GM06990 (cell line): ENCODE measurements around the gene ELAVL1.

Experiments
- DNase-seq: peaks from one replicate; pipeline ENCODE4 v3.0.0-alpha.2; 2011; ENCODE audit not compliant: insufficient read length; ENCODE audit errors: extremely low read depth
- H3K27me3 ChIP-seq: replicated peaks from 2 replicates; pipeline ENCODE4 v1.6.0; 2011; ENCODE audit warnings: low read length; ENCODE audit not compliant: control insufficient read depth, insufficient read depth
- H3K36me3 ChIP-seq: 2 replicates; pipeline ENCODE4 v1.5.1; 2011; ENCODE audit warnings: low read length; ENCODE audit not compliant: control insufficient read depth, insufficient read depth
- H3K4me3 ChIP-seq: replicated peaks from 2 replicates; pipeline ENCODE4 v1.5.1; 2011; ENCODE audit warnings: low read depth, mild to moderate bottlenecking, control low read depth, low read length
- TF ChIP-seq, protein P1 (sequence below): IDR thresholded peaks from 2 replicates; pipeline ENCODE4 v1.5.1; 2011; ENCODE audit warnings: low read length, control low read depth, mild to moderate bottlenecking, inconsistent platforms; ENCODE audit not compliant: insufficient read depth, poor library complexity, severe bottlenecking

ELAVL1 gene

DNA sequence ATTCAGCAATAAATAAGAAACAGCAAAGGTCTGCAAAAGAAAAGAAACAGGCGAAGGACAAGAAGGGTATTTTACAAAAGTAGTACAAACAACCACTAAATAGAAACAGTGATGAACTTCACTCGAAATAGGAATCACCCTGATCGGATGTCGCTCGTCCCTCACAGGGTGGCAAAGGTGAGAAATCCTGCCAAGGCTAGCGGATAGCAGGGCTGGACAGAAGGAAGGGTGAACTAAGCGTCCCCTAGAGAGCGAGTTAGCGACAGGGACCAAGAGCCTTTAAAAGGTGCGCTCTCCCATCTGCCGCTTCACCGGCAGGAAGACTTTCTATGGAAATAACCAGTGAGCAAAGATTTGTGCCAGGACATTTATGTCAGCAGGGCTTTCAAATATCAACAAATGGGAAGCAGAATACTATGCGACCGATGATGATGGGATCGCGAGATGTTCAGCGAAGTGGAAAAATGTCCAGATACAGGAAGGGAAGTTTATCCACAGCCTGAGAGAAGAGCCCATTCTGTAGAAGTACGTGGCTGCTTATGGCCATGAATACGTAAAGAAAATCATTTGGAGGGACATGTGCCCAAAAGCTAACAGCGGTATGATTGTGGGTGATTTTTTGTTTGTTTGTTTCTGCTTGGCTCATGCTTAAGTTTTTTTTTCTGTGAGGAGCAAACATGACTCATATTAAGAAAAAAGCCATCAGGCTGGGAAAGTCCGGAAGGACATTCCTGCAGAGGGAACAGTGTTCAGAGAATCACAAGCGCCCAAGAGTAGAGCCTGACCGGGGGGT lies 18.9 kb downstream of the ELAVL1 start:
- Histone ChIP-seq H3K27me3 (no peaks in the 10 kb centered on the region), H3K4me3 (no peak overlapping the region), H3K36me3 (peaks cover 53% of the 10 kb centered on the region)
- DNase-seq: no peak
- TF ChIP-seq, protein P1, sequence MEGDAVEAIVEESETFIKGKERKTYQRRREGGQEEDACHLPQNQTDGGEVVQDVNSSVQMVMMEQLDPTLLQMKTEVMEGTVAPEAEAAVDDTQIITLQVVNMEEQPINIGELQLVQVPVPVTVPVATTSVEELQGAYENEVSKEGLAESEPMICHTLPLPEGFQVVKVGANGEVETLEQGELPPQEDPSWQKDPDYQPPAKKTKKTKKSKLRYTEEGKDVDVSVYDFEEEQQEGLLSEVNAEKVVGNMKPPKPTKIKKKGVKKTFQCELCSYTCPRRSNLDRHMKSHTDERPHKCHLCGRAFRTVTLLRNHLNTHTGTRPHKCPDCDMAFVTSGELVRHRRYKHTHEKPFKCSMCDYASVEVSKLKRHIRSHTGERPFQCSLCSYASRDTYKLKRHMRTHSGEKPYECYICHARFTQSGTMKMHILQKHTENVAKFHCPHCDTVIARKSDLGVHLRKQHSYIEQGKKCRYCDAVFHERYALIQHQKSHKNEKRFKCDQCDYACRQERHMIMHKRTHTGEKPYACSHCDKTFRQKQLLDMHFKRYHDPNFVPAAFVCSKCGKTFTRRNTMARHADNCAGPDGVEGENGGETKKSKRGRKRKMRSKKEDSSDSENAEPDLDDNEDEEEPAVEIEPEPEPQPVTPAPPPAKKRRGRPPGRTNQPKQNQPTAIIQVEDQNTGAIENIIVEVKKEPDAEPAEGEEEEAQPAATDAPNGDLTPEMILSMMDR: no peak

DNA sequence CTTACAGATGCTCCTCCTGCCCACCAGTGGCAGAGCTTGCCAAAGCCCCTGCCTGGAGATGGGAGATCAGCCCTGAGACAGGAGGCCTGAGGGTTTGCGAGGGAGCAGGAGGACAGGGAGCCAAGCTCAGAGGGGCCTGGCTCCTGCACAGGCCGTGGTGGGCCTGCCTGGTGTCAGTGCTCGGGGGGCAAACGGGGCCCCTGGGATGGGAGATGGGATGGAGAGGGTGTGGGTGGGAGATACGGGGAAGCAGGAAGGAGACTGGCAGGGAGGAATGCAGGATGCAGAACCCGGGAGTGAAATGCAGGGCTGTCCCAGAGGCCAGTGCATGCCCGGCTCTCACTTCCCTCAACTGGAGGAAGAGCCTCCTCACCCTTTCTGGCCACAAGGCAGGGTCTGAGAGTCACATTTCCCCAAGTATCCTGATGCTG lies 19.9 kb downstream of the ELAVL1 start:
- Histone ChIP-seq H3K27me3 (no peaks in the 10 kb centered on the region), H3K36me3 (peaks cover 49% of the 10 kb centered on the region), H3K4me3 (no peak overlapping the region)
- no peak for DNase-seq
- TF ChIP-seq, protein P1: no peak

DNA sequence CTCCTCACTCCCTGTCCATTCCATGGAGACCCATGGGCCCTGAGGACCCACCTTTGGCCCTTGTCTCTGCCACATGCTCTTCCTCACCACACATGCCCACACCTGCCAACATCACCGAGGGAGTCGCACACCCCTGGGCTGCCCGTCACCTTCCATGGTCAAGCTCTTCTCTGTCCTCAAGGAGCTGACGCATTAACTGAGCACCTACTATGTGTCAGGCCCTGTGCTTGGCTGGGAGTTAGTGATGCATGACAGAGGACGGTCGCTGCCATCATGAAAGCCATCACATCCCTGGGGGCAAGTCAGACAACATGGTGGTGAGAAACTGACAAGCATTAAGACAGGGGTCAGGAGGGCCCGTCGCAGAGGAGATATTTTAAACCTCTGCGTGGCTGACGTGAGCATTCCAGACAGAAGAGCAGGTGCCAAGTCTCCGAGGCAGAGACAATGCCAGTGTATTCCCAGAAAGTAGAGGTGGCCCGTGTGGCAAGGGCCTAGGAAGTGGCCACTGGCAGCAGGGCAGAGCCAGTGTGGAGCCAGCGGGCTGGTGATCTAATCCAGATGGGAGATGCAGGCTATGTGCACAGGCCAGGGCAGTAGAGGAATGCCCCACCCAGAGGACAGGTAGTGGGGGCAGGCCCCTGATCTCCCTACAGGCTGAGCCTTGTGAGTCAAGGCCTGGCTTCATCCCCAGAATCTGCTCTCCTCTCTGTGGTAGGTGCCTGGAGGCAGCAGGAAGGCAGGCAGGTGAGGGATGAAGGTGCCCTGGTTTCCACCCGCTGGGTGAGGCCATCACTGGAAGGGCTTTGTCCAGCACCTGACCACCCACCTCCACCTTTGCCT lies 21.2 kb downstream of the ELAVL1 start:
- TF ChIP-seq, protein P1: no peak
- H3K27me3 ChIP-seq: no peaks in the 10 kb centered on the region
- DNase-seq: no peak
- peaks cover 55% of the 10 kb centered on the region for H3K36me3 ChIP-seq
- H3K4me3 ChIP-seq: no peak overlapping the region

DNA sequence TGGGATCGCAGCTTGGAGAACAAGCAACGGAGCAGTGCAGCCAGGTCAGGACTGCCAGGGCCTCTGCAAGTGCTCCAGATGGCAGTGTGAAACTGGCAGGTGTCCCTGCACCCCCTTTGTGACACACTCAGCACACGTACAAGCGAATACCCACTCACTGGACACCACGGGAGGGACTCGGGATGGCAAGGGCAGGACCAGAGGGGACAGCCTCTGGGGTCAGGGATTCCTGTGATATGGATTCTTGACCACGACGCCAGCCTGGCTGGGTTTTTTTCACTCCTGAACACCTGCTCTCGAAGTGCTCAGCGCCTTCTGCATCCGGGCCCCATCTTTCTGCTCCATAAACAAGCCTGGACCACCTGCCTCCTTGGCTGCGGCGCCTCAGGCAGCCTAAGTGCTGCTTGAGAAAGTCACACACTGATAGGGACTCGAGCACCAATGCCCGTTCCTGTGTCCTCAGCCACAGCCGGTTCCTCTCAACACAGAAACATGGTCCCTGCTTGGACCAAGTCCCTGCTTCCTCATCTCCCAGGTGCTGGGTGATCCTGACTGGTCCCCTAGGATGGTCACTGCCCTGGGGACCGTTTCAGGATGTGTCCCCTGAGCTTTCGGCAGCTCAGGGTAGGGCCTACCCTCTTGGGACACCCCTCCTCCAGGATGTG lies 22.0 kb downstream of the ELAVL1 start:
- no peaks in the 10 kb centered on the region for H3K27me3 ChIP-seq
- no peak for DNase-seq
- H3K4me3 ChIP-seq: no peak overlapping the region
- peaks cover 53% of the 10 kb centered on the region for H3K36me3 ChIP-seq
- TF ChIP-seq, protein P1: no peak

DNA sequence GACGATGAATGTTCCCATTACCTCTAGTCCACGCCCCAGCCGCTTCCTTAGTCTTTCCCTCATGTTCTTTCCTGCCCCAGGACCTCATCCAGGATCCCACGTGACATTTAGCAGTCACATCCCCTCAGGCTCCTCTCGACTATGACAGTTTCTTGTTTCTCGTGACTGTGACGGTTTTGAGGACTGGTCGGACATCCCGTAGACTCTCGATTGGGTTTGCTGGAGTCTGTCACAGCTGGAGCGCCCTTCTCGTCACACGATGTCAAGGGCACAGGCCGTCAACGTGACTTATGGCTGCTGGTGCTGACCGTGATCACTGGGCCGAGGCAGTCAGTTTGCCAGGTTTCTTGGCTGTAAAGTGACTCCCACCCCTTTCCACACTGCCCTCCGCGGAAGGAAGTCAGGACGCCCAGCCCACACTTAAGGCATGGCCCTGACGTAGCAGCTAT lies 22.8 kb downstream of the ELAVL1 start:
- no peak for DNase-seq
- Histone ChIP-seq H3K27me3 (no peaks in the 10 kb centered on the region), H3K36me3 (peaks cover 50% of the 10 kb centered on the region), H3K4me3 (no peak overlapping the region)
- TF ChIP-seq, protein P1: no peak
